Nephron progenitor cell (in vitro differentiated cells): Measurements from ENCODE around the gene RFFL.
"Not testable (repeated sequence)": the region's sequence is repeated elsewhere in the genome, so short reads cannot be mapped to it uniquely, and the experiment has no call there.

Experiments
- DNase-seq: peaks from one replicate; pipeline ENCODE4 v3.0.0; 2021
- H3K27ac Mint-ChIP-seq: 2 replicates; pipeline ENCODE4 v1.8.0; 2021; ENCODE audit warnings: mild to moderate bottlenecking, moderate library complexity, mixed read lengths
- H3K27me3 Mint-ChIP-seq: 2 replicates; pipeline ENCODE4 v1.8.0; 2021; ENCODE audit warnings: mild to moderate bottlenecking, low read depth, mixed read lengths; ENCODE audit not compliant: poor library complexity
- H3K36me3 Mint-ChIP-seq: 2 replicates; pipeline ENCODE4 v1.8.0; 2021; ENCODE audit warnings: low read depth, mixed read lengths
- H3K4me1 Mint-ChIP-seq: 2 replicates; pipeline ENCODE4 v1.8.0; 2021; ENCODE audit warnings: mixed read lengths
- H3K4me3 Mint-ChIP-seq: 2 replicates; pipeline ENCODE4 v1.8.0; 2021; ENCODE audit warnings: mild to moderate bottlenecking, moderate library complexity, mixed read lengths
- H3K9me3 Mint-ChIP-seq: 2 replicates; pipeline ENCODE4 v1.8.0; 2021; ENCODE audit warnings: mild to moderate bottlenecking, moderate library complexity, mixed read lengths
- TF ChIP-seq, protein P1 (sequence below): fragments of 200-600 bp; sonication (generic); IDR thresholded peaks from 2 replicates; pipeline ENCODE4 v1.5.0; 2021; ENCODE audit warnings: antibody characterized with exemption

RFFL gene

DNA sequence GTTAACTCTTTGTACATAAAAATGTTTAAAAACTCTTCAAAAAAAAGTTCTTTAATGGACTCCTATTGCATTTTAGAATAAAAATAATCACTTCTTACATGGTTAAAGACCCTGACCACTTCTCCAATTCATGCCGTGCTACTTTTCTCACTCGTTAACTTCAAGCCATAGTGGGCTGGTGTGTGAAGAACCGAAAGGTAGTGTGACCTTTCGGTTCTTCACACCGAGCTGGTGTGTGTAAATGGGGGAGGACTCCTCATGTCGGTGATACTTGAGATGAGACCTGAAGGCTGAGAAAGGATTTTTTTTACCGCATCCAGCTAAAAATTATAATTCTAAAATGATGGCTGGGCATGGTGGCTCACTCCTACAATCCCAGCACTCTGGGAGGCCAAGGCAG is 22.1 kb downstream of the RFFL start:
- Mint-ChIP-seq H3K9me3 (peaks cover 3% of the 10 kb centered on the region), H3K4me1 (no peaks in the 10 kb centered on the region), H3K4me3 (no peak overlapping the region), H3K27me3 (peaks cover 8% of the 10 kb centered on the region), H3K27ac (no peak overlapping the region), H3K36me3 (no peaks in the 10 kb centered on the region)
- TF ChIP-seq, protein P1, sequence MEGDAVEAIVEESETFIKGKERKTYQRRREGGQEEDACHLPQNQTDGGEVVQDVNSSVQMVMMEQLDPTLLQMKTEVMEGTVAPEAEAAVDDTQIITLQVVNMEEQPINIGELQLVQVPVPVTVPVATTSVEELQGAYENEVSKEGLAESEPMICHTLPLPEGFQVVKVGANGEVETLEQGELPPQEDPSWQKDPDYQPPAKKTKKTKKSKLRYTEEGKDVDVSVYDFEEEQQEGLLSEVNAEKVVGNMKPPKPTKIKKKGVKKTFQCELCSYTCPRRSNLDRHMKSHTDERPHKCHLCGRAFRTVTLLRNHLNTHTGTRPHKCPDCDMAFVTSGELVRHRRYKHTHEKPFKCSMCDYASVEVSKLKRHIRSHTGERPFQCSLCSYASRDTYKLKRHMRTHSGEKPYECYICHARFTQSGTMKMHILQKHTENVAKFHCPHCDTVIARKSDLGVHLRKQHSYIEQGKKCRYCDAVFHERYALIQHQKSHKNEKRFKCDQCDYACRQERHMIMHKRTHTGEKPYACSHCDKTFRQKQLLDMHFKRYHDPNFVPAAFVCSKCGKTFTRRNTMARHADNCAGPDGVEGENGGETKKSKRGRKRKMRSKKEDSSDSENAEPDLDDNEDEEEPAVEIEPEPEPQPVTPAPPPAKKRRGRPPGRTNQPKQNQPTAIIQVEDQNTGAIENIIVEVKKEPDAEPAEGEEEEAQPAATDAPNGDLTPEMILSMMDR: no peak
- DNase-seq: no peak

DNA sequence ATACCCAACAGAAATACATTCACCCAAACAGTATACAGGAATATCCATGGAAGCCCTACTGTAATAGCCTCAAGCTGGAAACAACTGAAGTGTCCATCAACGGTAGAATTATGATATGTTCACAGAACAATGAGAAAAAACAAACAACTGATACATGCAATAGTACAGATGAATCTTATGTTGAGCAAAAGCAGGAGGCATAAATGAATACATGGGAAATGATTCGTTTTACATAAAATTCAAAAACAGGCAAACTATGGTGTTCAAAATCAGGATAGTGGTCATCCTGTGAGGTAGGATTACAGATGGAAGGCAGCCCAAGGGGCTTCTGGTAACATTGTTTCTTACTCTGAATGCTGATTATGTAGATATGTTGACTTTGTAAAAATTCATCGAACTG is 25.1 kb downstream of the RFFL start:
- H3K4me1 Mint-ChIP-seq: no peaks in the 10 kb centered on the region
- H3K9me3 Mint-ChIP-seq: peaks cover 3% of the 10 kb centered on the region
- peaks cover 8% of the 10 kb centered on the region for H3K27me3 Mint-ChIP-seq
- no peak for DNase-seq
- H3K27ac Mint-ChIP-seq: no peak overlapping the region
- no peaks in the 10 kb centered on the region for H3K36me3 Mint-ChIP-seq
- H3K4me3 Mint-ChIP-seq: no peak overlapping the region
- TF ChIP-seq, protein P1: no peak

DNA sequence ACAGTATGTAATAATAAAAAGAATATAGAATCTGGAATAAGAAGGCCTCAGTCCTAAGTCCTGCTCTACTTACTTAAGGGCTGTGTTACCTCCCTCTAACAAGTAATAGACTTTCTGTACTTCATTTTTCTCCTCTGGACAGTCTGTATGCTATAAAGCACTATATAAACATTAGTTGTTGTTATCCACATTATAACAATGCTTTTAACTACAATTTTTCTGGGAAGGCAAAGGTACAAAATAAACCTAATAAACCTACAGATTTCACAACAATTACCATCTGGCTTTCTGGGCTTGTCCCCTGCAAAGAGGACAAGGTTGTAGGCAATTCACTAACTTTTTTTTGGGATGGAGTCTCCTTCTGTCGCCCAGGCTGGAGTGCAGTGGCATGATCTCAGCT is 32.7 kb downstream of the RFFL start:
- peaks cover 5% of the 10 kb centered on the region for H3K4me1 Mint-ChIP-seq
- H3K9me3 Mint-ChIP-seq: no peaks in the 10 kb centered on the region
- no peaks in the 10 kb centered on the region for H3K36me3 Mint-ChIP-seq
- H3K4me3 Mint-ChIP-seq: no peak overlapping the region
- no peaks in the 10 kb centered on the region for H3K27me3 Mint-ChIP-seq
- DNase-seq: no peak
- TF ChIP-seq, protein P1: no peak
- H3K27ac Mint-ChIP-seq: no peak overlapping the region

DNA sequence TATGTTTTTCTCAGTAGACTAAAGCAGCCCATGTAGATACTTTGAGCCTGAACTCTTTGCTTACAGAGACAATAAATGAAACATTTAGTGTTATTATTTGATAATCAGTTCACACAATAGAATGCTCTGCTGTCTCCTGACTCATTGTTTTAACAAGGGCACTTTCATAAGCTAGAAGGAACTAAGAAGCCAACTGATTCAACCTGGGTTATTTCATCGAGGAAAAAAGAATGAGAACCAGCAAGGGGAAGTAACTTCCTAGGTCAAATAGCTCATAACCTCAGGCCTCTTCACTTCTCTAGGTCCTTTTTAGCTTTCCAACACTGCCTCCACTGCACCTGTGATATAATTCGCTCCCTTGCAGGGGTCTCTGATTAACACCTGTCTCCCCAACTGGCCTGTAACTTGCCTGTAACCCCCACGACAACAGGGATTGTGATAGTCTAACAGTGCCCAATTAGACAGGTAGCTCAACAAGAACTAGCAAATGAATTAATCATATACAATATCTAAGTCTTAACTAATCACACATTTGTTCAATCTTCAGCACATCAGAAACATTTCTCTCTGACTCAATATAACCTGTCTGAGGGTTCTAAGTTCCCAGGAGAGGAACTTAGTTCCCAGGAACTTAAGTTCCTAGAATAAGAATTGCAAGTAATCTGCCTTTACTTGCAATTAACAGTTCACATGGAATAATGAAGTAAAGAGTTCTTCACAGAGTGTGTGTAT is 34.8 kb downstream of the RFFL start:
- H3K4me3 Mint-ChIP-seq: no peak overlapping the region
- H3K27me3 Mint-ChIP-seq: no peaks in the 10 kb centered on the region
- no peak overlapping the region for H3K27ac Mint-ChIP-seq
- TF ChIP-seq, protein P1: no peak
- no peak for DNase-seq
- H3K4me1 Mint-ChIP-seq: peaks cover 5% of the 10 kb centered on the region
- H3K9me3 Mint-ChIP-seq: no peaks in the 10 kb centered on the region
- no peaks in the 10 kb centered on the region for H3K36me3 Mint-ChIP-seq

DNA sequence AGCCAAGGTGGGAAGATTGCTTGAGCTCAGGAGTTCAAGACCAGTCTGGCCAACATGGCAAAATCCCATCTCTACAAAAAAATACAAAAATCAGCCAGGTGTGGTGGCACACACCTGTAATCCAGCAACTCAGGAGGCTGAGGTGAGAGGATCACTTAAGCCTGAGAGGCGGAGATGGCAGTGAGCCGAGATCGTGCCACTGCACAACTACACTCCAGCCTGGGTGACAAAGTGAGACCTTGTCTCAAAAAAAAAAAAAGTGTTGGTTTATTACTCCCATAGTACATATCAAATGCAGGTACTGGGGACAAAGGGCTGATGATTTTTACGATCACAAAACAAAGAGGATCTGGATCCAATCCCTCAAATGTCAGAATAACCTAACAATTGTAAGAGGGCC is 35.4 kb downstream of the RFFL start:
- H3K27me3 Mint-ChIP-seq, H3K9me3 Mint-ChIP-seq, H3K4me1 Mint-ChIP-seq, DNase-seq, H3K36me3 Mint-ChIP-seq, H3K27ac Mint-ChIP-seq, H3K4me3 Mint-ChIP-seq: not testable (repeated sequence)

DNA sequence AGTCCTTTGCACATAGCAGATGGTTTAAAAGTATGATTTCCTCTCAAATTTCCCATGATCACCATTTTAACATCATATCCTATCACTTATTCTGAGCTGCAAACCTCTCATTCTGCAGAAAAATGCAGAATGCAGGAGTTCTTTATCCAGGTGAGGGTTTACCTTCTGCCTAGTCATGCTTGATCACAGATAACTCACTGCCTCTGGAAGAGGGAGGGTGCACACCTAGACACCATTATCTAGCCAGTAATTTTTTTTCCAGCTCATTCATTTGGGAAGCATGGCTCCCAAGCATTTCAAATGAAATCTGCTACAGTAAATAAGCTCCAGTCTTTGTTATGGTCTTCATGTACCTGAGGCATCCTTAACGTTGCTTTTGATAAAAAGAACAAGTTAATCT is 38.0 kb downstream of the RFFL start:
- Mint-ChIP-seq H3K27me3 (no peaks in the 10 kb centered on the region), H3K9me3 (no peaks in the 10 kb centered on the region), H3K4me3 (no peak overlapping the region), H3K4me1 (no peaks in the 10 kb centered on the region), H3K27ac (no peak overlapping the region), H3K36me3 (no peaks in the 10 kb centered on the region)
- no peak for DNase-seq
- TF ChIP-seq, protein P1: no peak
